Measurements from ENCODE around the gene LRG1. TPM values are rescaled to one million over a fixed set of nuclear protein-coding genes. Genes with fewer than 3 reads are reported as not detected.

LRG1 gene
- total RNA-seq, 1 experiment from 2014 or later = 0.81 TPM

DNA sequence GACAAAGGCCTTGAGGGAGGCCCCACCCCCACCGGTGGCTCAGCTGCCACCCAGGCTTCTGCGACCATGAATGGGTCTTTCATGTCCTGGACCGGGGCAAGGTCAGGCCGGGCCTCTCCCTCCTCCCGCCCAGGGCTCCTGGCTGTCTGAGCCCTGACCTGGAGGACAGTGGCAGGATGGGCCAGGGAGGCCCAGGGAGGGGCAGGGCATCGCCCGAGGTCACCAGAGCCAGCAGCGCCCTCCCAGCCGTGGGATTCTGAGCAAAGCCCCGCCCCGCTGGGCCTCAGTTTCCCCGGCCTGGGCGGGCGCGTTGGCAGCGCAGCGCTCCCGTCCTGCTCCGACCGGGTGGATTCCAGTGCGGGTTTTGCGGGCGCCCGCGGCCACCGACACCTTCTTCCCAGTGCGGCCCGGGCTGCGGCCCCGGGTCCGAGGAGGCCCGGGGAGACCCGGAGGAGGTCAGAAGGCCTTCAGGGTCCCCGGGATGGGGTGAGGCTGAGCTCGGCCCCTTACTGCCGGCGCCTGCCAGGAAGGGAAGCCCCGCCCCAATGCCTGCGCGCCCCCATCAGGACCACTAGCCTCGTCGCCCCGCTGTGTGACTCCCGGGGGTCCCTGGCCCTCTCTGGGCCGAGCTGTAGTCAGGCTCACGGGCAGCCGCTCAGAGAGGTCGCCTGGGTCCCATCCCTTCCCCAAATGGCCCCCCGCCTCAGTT is 44.3 kb upstream of the LRG1 start:
- Mint-ChIP-seq H3K9me3 (no peaks in the 10 kb centered on the region), H3K27me3 (ENCODE audit: low read depth) (peaks cover 54% of the 10 kb centered on the region), H3K27ac (no peak overlapping the region), H3K4me1 (peaks cover 21% of the 10 kb centered on the region), H3K4me3 (peak overlapping the region; percentile 68), H3K36me3 (no peaks in the 10 kb centered on the region)
- POLR2A ChIA-PET = interaction anchor here (0.5 to 1.1 kb wide), 3 partner anchors 13 to 109 kb away, joined by 3 read pairs; no protein-coding TSS in a partner anchor
- DNase-seq (ENCODE audit: low spot score) = peak; percentile 72
- ATAC-seq = peak; percentile 43
- CTCF ChIA-PET = interaction anchor here (0.6 to 3.0 kb wide), 20 partner anchors 9 to 207 kb away, joined by 3 to 22 read pairs (median 4); partner anchors contain the start of genes FEM1A and PLIN5
- TF ChIP-seq, protein P1, sequence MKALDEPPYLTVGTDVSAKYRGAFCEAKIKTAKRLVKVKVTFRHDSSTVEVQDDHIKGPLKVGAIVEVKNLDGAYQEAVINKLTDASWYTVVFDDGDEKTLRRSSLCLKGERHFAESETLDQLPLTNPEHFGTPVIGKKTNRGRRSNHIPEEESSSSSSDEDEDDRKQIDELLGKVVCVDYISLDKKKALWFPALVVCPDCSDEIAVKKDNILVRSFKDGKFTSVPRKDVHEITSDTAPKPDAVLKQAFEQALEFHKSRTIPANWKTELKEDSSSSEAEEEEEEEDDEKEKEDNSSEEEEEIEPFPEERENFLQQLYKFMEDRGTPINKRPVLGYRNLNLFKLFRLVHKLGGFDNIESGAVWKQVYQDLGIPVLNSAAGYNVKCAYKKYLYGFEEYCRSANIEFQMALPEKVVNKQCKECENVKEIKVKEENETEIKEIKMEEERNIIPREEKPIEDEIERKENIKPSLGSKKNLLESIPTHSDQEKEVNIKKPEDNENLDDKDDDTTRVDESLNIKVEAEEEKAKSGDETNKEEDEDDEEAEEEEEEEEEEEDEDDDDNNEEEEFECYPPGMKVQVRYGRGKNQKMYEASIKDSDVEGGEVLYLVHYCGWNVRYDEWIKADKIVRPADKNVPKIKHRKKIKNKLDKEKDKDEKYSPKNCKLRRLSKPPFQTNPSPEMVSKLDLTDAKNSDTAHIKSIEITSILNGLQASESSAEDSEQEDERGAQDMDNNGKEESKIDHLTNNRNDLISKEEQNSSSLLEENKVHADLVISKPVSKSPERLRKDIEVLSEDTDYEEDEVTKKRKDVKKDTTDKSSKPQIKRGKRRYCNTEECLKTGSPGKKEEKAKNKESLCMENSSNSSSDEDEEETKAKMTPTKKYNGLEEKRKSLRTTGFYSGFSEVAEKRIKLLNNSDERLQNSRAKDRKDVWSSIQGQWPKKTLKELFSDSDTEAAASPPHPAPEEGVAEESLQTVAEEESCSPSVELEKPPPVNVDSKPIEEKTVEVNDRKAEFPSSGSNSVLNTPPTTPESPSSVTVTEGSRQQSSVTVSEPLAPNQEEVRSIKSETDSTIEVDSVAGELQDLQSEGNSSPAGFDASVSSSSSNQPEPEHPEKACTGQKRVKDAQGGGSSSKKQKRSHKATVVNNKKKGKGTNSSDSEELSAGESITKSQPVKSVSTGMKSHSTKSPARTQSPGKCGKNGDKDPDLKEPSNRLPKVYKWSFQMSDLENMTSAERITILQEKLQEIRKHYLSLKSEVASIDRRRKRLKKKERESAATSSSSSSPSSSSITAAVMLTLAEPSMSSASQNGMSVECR (CRISPR knock-in tag; IDR thresholded peaks at IDR 0.05; ENCODE audit: borderline replicate concordance) = no peak
- TF ChIP-seq, protein P2, sequence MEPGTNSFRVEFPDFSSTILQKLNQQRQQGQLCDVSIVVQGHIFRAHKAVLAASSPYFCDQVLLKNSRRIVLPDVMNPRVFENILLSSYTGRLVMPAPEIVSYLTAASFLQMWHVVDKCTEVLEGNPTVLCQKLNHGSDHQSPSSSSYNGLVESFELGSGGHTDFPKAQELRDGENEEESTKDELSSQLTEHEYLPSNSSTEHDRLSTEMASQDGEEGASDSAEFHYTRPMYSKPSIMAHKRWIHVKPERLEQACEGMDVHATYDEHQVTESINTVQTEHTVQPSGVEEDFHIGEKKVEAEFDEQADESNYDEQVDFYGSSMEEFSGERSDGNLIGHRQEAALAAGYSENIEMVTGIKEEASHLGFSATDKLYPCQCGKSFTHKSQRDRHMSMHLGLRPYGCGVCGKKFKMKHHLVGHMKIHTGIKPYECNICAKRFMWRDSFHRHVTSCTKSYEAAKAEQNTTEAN (CRISPR knock-in tag; IDR thresholded peaks at IDR 0.05) = peak; percentile 52; the same call in 1 of the 2 replicates
- TF ChIP-seq ZBTB21 (CRISPR knock-in tag; IDR thresholded peaks at IDR 0.05; ENCODE audit: borderline replicate concordance) (no peak), JUN (CRISPR knock-in tag; IDR thresholded peaks at IDR 0.05) (no peak), ZNF317 (CRISPR knock-in tag; IDR thresholded peaks at IDR 0.05; ENCODE audit: borderline replicate concordance, low read depth) (no peak), ZNF138 (CRISPR knock-in tag; conservative IDR thresholded peaks at IDR 0.05) (no peak), NFYB (CRISPR knock-in tag; conservative IDR thresholded peaks at IDR 0.05; ENCODE audit: low read depth) (no peak), EMX1 (CRISPR knock-in tag; IDR thresholded peaks at IDR 0.05) (0 out of 2 replicates have a peak, but pooled peaks have one; percentile 46), FOXK1 (CRISPR knock-in tag; IDR thresholded peaks at IDR 0.05) (no peak), NR3C1 (CRISPR knock-in tag; conservative IDR thresholded peaks at IDR 0.05; ENCODE audit: low read depth) (no peak), CREM (CRISPR knock-in tag; IDR thresholded peaks at IDR 0.05) (0 out of 2 replicates have a peak, but pooled peaks have one; percentile 24), ZNF416 (CRISPR knock-in tag; IDR thresholded peaks at IDR 0.05) (no peak), SP1 (CRISPR knock-in tag; conservative IDR thresholded peaks at IDR 0.05) (no peak)
- TF ChIP-seq, protein P3, sequence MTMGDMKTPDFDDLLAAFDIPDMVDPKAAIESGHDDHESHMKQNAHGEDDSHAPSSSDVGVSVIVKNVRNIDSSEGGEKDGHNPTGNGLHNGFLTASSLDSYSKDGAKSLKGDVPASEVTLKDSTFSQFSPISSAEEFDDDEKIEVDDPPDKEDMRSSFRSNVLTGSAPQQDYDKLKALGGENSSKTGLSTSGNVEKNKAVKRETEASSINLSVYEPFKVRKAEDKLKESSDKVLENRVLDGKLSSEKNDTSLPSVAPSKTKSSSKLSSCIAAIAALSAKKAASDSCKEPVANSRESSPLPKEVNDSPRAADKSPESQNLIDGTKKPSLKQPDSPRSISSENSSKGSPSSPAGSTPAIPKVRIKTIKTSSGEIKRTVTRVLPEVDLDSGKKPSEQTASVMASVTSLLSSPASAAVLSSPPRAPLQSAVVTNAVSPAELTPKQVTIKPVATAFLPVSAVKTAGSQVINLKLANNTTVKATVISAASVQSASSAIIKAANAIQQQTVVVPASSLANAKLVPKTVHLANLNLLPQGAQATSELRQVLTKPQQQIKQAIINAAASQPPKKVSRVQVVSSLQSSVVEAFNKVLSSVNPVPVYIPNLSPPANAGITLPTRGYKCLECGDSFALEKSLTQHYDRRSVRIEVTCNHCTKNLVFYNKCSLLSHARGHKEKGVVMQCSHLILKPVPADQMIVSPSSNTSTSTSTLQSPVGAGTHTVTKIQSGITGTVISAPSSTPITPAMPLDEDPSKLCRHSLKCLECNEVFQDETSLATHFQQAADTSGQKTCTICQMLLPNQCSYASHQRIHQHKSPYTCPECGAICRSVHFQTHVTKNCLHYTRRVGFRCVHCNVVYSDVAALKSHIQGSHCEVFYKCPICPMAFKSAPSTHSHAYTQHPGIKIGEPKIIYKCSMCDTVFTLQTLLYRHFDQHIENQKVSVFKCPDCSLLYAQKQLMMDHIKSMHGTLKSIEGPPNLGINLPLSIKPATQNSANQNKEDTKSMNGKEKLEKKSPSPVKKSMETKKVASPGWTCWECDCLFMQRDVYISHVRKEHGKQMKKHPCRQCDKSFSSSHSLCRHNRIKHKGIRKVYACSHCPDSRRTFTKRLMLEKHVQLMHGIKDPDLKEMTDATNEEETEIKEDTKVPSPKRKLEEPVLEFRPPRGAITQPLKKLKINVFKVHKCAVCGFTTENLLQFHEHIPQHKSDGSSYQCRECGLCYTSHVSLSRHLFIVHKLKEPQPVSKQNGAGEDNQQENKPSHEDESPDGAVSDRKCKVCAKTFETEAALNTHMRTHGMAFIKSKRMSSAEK (CRISPR knock-in tag; IDR thresholded peaks at IDR 0.05; ENCODE audit: borderline replicate concordance) = no peak
- TF ChIP-seq, protein P4, sequence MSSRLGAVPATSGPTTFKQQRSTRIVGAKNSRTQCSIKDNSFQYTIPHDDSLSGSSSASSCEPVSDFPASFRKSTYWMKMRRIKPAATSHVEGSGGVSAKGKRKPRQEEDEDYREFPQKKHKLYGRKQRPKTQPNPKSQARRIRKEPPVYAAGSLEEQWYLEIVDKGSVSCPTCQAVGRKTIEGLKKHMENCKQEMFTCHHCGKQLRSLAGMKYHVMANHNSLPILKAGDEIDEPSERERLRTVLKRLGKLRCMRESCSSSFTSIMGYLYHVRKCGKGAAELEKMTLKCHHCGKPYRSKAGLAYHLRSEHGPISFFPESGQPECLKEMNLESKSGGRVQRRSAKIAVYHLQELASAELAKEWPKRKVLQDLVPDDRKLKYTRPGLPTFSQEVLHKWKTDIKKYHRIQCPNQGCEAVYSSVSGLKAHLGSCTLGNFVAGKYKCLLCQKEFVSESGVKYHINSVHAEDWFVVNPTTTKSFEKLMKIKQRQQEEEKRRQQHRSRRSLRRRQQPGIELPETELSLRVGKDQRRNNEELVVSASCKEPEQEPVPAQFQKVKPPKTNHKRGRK (CRISPR knock-in tag; IDR thresholded peaks at IDR 0.05; ENCODE audit: borderline replicate concordance) = no peak
- TF ChIP-seq, protein P5, sequence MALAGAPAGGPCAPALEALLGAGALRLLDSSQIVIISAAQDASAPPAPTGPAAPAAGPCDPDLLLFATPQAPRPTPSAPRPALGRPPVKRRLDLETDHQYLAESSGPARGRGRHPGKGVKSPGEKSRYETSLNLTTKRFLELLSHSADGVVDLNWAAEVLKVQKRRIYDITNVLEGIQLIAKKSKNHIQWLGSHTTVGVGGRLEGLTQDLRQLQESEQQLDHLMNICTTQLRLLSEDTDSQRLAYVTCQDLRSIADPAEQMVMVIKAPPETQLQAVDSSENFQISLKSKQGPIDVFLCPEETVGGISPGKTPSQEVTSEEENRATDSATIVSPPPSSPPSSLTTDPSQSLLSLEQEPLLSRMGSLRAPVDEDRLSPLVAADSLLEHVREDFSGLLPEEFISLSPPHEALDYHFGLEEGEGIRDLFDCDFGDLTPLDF (CRISPR knock-in tag; IDR thresholded peaks at IDR 0.05) = no peak
- TF ChIP-seq, protein P6, sequence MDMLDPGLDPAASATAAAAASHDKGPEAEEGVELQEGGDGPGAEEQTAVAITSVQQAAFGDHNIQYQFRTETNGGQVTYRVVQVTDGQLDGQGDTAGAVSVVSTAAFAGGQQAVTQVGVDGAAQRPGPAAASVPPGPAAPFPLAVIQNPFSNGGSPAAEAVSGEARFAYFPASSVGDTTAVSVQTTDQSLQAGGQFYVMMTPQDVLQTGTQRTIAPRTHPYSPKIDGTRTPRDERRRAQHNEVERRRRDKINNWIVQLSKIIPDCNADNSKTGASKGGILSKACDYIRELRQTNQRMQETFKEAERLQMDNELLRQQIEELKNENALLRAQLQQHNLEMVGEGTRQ (CRISPR knock-in tag; IDR thresholded peaks at IDR 0.05) = no peak
- TF ChIP-seq, protein P7, sequence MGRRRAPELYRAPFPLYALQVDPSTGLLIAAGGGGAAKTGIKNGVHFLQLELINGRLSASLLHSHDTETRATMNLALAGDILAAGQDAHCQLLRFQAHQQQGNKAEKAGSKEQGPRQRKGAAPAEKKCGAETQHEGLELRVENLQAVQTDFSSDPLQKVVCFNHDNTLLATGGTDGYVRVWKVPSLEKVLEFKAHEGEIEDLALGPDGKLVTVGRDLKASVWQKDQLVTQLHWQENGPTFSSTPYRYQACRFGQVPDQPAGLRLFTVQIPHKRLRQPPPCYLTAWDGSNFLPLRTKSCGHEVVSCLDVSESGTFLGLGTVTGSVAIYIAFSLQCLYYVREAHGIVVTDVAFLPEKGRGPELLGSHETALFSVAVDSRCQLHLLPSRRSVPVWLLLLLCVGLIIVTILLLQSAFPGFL (CRISPR knock-in tag; IDR thresholded peaks at IDR 0.05; ENCODE audit: borderline replicate concordance) = no peak
- TF ChIP-seq, protein P8, sequence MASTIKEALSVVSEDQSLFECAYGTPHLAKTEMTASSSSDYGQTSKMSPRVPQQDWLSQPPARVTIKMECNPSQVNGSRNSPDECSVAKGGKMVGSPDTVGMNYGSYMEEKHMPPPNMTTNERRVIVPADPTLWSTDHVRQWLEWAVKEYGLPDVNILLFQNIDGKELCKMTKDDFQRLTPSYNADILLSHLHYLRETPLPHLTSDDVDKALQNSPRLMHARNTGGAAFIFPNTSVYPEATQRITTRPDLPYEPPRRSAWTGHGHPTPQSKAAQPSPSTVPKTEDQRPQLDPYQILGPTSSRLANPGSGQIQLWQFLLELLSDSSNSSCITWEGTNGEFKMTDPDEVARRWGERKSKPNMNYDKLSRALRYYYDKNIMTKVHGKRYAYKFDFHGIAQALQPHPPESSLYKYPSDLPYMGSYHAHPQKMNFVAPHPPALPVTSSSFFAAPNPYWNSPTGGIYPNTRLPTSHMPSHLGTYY (CRISPR knock-in tag; IDR thresholded peaks at IDR 0.05) = 0 out of 2 replicates have a peak, but pooled peaks have one; percentile 34

Measured in WTC11 (cell line).